ENCODE measurements around the gene RSBN1L. TPM values are rescaled to one million over a fixed set of nuclear protein-coding genes. Genes with fewer than 3 reads are reported as not detected.

Gene RSBN1L
- polyA plus RNA-seq, 2 of the 4 experiments (the other 2 are of a cell fraction) = 11.1 to 13.0 TPM

GRCh38 chr7:77766801-77767605 is 70.7 kb downstream of the RSBN1L start:
- Histone ChIP-seq H3K4me1 (peaks cover 44% of the 10 kb centered on the region), H3K4me3 (no peak overlapping the region), H3K27ac (peak overlapping the region; percentile 12 to 69; a peak in 3 of 6 replicates), H3K9me3 (no peaks in the 10 kb centered on the region), H3K4me2 (peak overlapping the region; percentile 51)
- ATAC-seq = no peak
- ChIA-PET POLR2A (no interaction called here), CTCF (interaction anchor here (1.0 to 1.3 kb wide), 3 partner anchors 8 to 166 kb away, joined by 3 read pairs; no protein-coding TSS in a partner anchor)
- no peak for FAIRE-seq
- no peak for DNase-seq (ENCODE audit: low read depth in 1 of 2, low spot score in 1 of 2)
- WGBS (ENCODE audit: missing lambda C conversion rate) = 76% methylated on average over 6 of the region's 6 CpGs
- no peak for TF ChIP-seq KDM1A (IDR thresholded peaks at IDR 0.05; ENCODE audit: low read depth)
- no peak for TF ChIP-seq HOXA7 (CRISPR knock-in tag; IDR thresholded peaks at IDR 0.05)
- no peak for TF ChIP-seq HEYL (CRISPR knock-in tag; IDR thresholded peaks at IDR 0.05)
- no peak for TF ChIP-seq JUNB (IDR thresholded peaks at IDR 0.05)
- TF ChIP-seq CEBPB (IDR thresholded peaks at IDR 0.05) = no peak
- no peak for TF ChIP-seq RARB (CRISPR knock-in tag; IDR thresholded peaks at IDR 0.05)
- TF ChIP-seq, protein P1, sequence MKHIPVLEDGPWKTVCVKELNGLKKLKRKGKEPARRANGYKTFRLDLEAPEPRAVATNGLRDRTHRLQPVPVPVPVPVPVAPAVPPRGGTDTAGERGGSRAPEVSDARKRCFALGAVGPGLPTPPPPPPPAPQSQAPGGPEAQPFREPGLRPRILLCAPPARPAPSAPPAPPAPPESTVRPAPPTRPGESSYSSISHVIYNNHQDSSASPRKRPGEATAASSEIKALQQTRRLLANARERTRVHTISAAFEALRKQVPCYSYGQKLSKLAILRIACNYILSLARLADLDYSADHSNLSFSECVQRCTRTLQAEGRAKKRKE (CRISPR knock-in tag; IDR thresholded peaks at IDR 0.05; ENCODE audit: low read depth) = no peak
- TF ChIP-seq RCOR1 (IDR thresholded peaks at IDR 0.05; ENCODE audit: low read depth, low read length) = no peak
- TF ChIP-seq HMGXB4 (CRISPR knock-in tag; IDR thresholded peaks at IDR 0.05; ENCODE audit: borderline replicate concordance) = no peak
- no peak for TF ChIP-seq POLR2AphosphoS2 (conservative IDR thresholded peaks at IDR 0.05; ENCODE audit: low read length)
- TF ChIP-seq MAFK (IDR thresholded peaks at IDR 0.05; ENCODE audit: partially characterized antibody) = no peak
- TF ChIP-seq ZFP36 (IDR thresholded peaks at IDR 0.05; ENCODE audit: borderline replicate concordance, partially characterized antibody) = no peak
- TF ChIP-seq HOXB13 (CRISPR knock-in tag; IDR thresholded peaks at IDR 0.05; ENCODE audit: low read depth) = no peak
- TF ChIP-seq ESRRA (IDR thresholded peaks at IDR 0.05; ENCODE audit: borderline replicate concordance, low read length) = no peak

DNA sequence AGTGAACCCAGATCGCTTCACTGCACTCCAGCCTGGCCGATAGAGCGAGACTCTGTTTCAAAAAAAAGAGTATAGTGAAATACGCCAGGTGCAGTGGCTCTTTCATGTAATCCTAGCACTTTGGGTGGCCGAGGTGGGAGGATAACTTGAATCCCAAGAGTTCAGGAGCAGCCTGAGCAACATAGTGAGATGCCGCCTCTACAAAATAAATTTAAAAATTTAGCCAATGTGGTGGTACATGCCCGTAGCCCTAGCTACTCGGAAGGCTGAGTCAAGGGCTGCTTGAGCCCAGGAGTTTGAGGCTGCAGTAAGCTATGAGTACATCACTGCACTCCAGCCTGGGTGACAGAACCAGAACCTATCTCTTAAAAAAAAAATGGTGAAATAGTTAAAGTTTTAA is 74.1 kb downstream of the RSBN1L start:
- 86% methylated on average over 8 of the region's 8 CpGs for WGBS (ENCODE audit: missing lambda C conversion rate)
- DNase-seq (ENCODE audit: low read depth in 1 of 2, low spot score in 1 of 2) = no peak
- TF ChIP-seq GATA3 (IDR thresholded peaks at IDR 0.05; ENCODE audit: borderline replicate concordance) (no peak), ELK1 (IDR thresholded peaks at IDR 0.05; ENCODE audit: low read depth, low read length) (no peak), ESRRA (IDR thresholded peaks at IDR 0.05; ENCODE audit: borderline replicate concordance, low read length) (no peak), ZSCAN20 (CRISPR knock-in tag; IDR thresholded peaks at IDR 0.05) (no peak), KDM1A (IDR thresholded peaks at IDR 0.05; ENCODE audit: low read depth) (no peak), JUN (IDR thresholded peaks at IDR 0.05) (no peak), JUNB (IDR thresholded peaks at IDR 0.05) (no peak), RCOR1 (IDR thresholded peaks at IDR 0.05; ENCODE audit: low read depth, low read length) (no peak), HMGXB4 (CRISPR knock-in tag; IDR thresholded peaks at IDR 0.05; ENCODE audit: borderline replicate concordance) (no peak), CBX8 (IDR thresholded peaks at IDR 0.05) (no peak), HEYL (CRISPR knock-in tag; IDR thresholded peaks at IDR 0.05) (no peak), CBX2 (IDR thresholded peaks at IDR 0.05; ENCODE audit: borderline replicate concordance, low read depth) (no peak), ZC3H11A (IDR thresholded peaks at IDR 0.05) (no peak), RARB (CRISPR knock-in tag; IDR thresholded peaks at IDR 0.05) (no peak), ZNF302 (CRISPR knock-in tag; IDR thresholded peaks at IDR 0.05) (no peak), KDM5A (IDR thresholded peaks at IDR 0.05) (no peak), CEBPB (IDR thresholded peaks at IDR 0.05) (no peak), NPAS2 (CRISPR knock-in tag; IDR thresholded peaks at IDR 0.05; ENCODE audit: borderline replicate concordance) (no peak), MYC (IDR thresholded peaks at IDR 0.05; ENCODE audit: borderline replicate concordance, low read length) (no peak)
- TF ChIP-seq, protein P2, sequence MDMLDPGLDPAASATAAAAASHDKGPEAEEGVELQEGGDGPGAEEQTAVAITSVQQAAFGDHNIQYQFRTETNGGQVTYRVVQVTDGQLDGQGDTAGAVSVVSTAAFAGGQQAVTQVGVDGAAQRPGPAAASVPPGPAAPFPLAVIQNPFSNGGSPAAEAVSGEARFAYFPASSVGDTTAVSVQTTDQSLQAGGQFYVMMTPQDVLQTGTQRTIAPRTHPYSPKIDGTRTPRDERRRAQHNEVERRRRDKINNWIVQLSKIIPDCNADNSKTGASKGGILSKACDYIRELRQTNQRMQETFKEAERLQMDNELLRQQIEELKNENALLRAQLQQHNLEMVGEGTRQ (IDR thresholded peaks at IDR 0.05) = no peak
- ChIA-PET CTCF (interaction anchor here (1.7 kb wide), 1 partner anchor 11 kb away, joined by 10 read pairs; no protein-coding TSS in a partner anchor), POLR2A (no interaction called here)
- Histone ChIP-seq H3K4me2 (no peak overlapping the region), H3K4me1 (peaks cover 27% of the 10 kb centered on the region), H3K9me3 (no peaks in the 10 kb centered on the region), H3K4me3 (no peak overlapping the region), H3K27ac (no peak overlapping the region)
- ATAC-seq = no peak
- FAIRE-seq = no peak
